Testis (tissue), 3 donors: ENCODE data around the gene TSHZ1. TPM values are rescaled to one million over a fixed set of nuclear protein-coding genes. Genes with fewer than 3 reads are reported as not detected.
"Not testable (repeated sequence)": the region's sequence is repeated elsewhere in the genome, so short reads cannot be mapped to it uniquely, and the experiment has no call there.

ENCODE experiments used
- DNase-seq: peaks from one replicate; pipeline ENCODE4 v3.0.0-alpha.2; 2019
- H3K27ac ChIP-seq, 2 donors: fragments of 200-600 bp; sonication (generic); one replicate each; pipeline ENCODE4 v1.5.1; 2019
- H3K27me3 ChIP-seq: fragments of 200-600 bp; sonication (generic); one replicate; pipeline ENCODE4 v1.5.1; 2019
- H3K36me3 ChIP-seq: fragments of 200-600 bp; sonication (generic); one replicate; pipeline ENCODE4 v1.5.1; 2017; ENCODE audit warnings: low read depth; ENCODE audit errors: missing control alignments
- H3K4me1 ChIP-seq: fragments of 200-600 bp; sonication (generic); one replicate; pipeline ENCODE4 v1.5.1; 2019
- H3K4me3 ChIP-seq, 2 donors: fragments of 200-600 bp; sonication (generic); one replicate each; pipeline ENCODE4 v1.5.1; 2017 to 2019
- H3K9me3 ChIP-seq: fragments of 200-600 bp; sonication (generic); one replicate; pipeline ENCODE4 v1.5.1; 2017
- POLR2A ChIP-seq: fragments of 450-650 bp; IDR thresholded peaks from one replicate; pipeline ENCODE4 v1.6.1; 2017; ENCODE audit warnings: antibody characterized with exemption, mild to moderate bottlenecking, moderate library complexity
- WGBS, 2 donors: methylation state at CpG; one replicate each; pipeline ENCODE4 v1.1.5; 2018; 5-methylcytosine and 5-hydroxymethylcytosine counted together
- intact Hi-C: fragments of 100-400 bp; cut with DNase I; formaldehyde crosslinking; loops from one replicate; pipeline ENCODE4 v1.15.1; 2023; ENCODE audit warnings: low total_unique reads
- polyA plus RNA-seq: library from polyadenylated mRNA; stranded (reverse); fragments of 350-450 nt; fragmentation: Illumina TruSeq; extraction: RNeasy Lipid Tissue Mini Kit (QIAGEN cat#74804); gene quantifications from one replicate; pipeline ENCODE4 v1.2.3, GENCODE V29; 2014; ENCODE audit warnings: low read depth, low replicate concordance; ENCODE audit not compliant: insufficient read depth
- total RNA-seq, 2 donors: library from RNA; depleted of rRNA; stranded (reverse); fragments of >200 nt; gene quantifications; one replicate each; pipeline ENCODE4 v1.2.3, GENCODE V29; 2016
- TF ChIP-seq, protein P1 (sequence below), 3 experiments: fragments of 450-650 bp in 2 of 3; fragments of 200-600 bp in 1 of 3; sonication (generic) in 1 of 3; IDR thresholded peaks; one replicate each; pipeline ENCODE4 v1.5.1; 2016 to 2019; ENCODE audit warnings: antibody characterized with exemption in 3 of 3, mild to moderate bottlenecking in 2 of 3, moderate library complexity in 1 of 3

Gene TSHZ1
- total and polyA plus RNA-seq, 3 donors from 2014 or later = 12.8 to 36.2 (median 18.4) TPM

DNA sequence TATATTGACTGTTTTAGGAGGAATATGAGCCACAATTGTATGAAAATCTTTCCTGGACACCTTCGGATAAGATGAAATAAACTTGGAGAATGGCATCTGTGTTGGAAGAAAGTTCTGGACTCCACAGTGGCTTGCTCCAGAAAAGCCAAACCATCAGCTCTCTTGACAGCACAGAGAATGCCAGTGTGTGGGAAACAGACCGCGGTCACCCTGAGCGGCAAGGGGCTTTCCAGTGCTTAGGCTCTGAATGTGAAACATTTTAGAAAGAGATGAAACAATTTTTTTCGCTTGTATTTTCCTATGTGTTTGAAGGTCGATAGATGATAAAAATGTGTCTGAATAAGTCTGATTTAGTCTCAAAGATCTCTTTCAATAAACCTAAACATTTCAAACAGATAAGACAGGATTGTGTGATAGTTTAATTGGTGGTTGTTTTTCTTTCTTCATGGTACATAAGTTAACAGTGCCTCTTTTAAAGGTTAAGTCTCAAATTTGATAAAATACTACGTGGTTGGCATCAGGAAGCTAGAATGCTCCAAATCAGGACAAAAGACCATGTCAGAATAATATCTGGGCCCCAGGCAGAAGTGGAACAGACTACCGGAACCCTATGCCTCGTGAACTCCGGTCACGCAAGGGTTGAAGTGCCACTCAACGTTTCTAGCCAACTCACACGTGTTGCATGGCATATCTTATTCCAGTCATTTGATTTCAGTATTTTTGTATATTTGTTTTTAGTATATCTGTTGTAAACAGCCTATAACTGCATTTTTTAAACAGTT is 30.6 kb upstream of the TSHZ1 start:
- TF ChIP-seq, protein P1, sequence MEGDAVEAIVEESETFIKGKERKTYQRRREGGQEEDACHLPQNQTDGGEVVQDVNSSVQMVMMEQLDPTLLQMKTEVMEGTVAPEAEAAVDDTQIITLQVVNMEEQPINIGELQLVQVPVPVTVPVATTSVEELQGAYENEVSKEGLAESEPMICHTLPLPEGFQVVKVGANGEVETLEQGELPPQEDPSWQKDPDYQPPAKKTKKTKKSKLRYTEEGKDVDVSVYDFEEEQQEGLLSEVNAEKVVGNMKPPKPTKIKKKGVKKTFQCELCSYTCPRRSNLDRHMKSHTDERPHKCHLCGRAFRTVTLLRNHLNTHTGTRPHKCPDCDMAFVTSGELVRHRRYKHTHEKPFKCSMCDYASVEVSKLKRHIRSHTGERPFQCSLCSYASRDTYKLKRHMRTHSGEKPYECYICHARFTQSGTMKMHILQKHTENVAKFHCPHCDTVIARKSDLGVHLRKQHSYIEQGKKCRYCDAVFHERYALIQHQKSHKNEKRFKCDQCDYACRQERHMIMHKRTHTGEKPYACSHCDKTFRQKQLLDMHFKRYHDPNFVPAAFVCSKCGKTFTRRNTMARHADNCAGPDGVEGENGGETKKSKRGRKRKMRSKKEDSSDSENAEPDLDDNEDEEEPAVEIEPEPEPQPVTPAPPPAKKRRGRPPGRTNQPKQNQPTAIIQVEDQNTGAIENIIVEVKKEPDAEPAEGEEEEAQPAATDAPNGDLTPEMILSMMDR (IDR thresholded peaks at IDR 0.05) = no peak
- TF ChIP-seq POLR2A = no peak
- no peaks in the 10 kb centered on the region for H3K36me3 ChIP-seq
- H3K9me3 ChIP-seq = no peaks in the 10 kb centered on the region
- H3K27ac ChIP-seq = no peak overlapping the region
- no peaks in the 10 kb centered on the region for H3K4me1 ChIP-seq
- DNase-seq = no peak
- no peaks in the 10 kb centered on the region for H3K27me3 ChIP-seq
- no peak overlapping the region for H3K4me3 ChIP-seq
- intact Hi-C loops = no loop called here
- WGBS, 2 donors = 83 to 85% methylated on average over 13 of the region's 13 CpGs

DNA sequence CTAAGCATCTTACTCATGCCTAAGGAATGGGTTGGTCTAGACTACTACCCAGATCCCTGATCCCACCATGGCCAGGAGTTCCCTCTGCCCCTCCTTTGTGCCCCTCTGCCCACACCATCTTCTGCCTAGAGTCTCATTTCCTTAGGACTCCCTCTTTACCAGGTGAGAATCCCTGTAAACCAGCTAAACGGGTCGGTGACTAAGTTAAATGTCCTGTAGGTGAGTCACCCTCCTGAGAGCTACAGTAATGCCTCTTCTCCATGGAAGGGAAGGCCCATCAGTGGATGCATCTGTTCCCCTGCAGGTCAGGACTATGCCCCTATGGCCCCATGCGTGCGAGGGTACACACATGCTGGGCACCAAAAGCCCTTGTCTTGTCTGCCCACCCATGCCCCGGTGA is 27.1 kb upstream of the TSHZ1 start:
- no peaks in the 10 kb centered on the region for H3K4me1 ChIP-seq
- no peak overlapping the region for H3K27ac ChIP-seq
- TF ChIP-seq, protein P1 (IDR thresholded peaks at IDR 0.05) = no peak
- TF ChIP-seq POLR2A = no peak
- no peaks in the 10 kb centered on the region for H3K27me3 ChIP-seq
- no peak overlapping the region for H3K4me3 ChIP-seq
- no peaks in the 10 kb centered on the region for H3K36me3 ChIP-seq
- intact Hi-C loops = no loop called here
- no peak for DNase-seq
- WGBS, 2 donors = 75 to 93% methylated on average over 5 of the region's 5 CpGs
- no peaks in the 10 kb centered on the region for H3K9me3 ChIP-seq

DNA sequence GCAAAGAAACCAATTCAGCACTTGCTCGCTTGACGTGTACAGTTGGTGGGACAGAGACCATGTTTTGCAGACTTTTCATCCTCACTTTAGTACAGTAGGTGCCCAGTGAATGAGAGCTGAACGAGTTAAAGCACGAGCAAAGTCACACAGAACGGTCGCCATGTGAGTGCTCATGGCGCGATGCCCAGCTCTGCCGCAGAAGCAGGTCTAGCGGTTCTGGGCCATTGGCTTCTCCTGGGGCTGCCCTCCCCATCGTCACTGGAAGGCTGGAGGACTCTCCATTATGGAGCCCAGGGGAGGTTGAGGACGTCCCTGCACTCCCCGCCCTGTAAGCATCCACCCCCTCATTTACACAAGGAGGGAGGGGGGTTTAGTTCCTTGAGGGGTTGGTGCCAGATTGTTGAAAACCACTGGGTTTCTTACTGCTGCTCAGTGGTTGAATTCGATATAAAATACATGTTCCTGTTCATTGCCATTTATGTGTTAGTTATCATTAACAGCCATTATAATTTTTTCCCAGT is 26.6 kb upstream of the TSHZ1 start:
- H3K4me1 ChIP-seq = no peaks in the 10 kb centered on the region
- H3K36me3 ChIP-seq = no peaks in the 10 kb centered on the region
- WGBS, 2 donors = 96 to 97% methylated on average over 14 of the region's 14 CpGs
- intact Hi-C loops = no loop called here
- no peak for DNase-seq
- TF ChIP-seq, protein P1 (IDR thresholded peaks at IDR 0.05) = no peak
- TF ChIP-seq POLR2A = no peak
- H3K4me3 ChIP-seq = no peak overlapping the region
- H3K9me3 ChIP-seq = no peaks in the 10 kb centered on the region
- H3K27me3 ChIP-seq = no peaks in the 10 kb centered on the region
- no peak overlapping the region for H3K27ac ChIP-seq

DNA sequence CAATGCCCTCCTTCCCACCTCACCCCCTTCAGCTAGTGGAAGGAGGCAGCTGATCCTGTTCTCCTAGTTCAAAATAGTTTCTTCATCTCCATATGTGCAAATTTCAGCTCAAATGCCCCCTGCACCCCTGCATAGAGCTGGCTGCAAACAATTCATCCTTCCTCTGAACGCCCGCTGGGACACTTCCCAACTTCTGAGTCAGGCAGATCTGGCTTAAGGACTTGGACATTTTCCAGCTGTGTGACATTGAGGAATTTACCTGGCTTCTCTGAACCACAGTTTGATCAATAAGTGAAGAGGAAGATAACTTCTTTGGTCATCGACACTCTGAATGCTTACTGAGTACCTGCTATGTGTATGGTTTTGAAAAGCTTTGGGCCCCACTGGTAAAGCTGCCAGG is 25.1 kb upstream of the TSHZ1 start:
- Histone ChIP-seq H3K27ac (no peak overlapping the region), H3K4me3 (no peak overlapping the region), H3K4me1 (no peaks in the 10 kb centered on the region), H3K27me3 (no peaks in the 10 kb centered on the region), H3K9me3 (no peaks in the 10 kb centered on the region), H3K36me3 (no peaks in the 10 kb centered on the region)
- 78 to 88% methylated on average over 3 of the region's 3 CpGs for whole genome bisulfite sequencing, 2 donors
- no peak for DNase-seq
- TF ChIP-seq, protein P1 (IDR thresholded peaks at IDR 0.05) = no peak
- TF ChIP-seq POLR2A = no peak
- intact Hi-C loops = no loop called here

DNA sequence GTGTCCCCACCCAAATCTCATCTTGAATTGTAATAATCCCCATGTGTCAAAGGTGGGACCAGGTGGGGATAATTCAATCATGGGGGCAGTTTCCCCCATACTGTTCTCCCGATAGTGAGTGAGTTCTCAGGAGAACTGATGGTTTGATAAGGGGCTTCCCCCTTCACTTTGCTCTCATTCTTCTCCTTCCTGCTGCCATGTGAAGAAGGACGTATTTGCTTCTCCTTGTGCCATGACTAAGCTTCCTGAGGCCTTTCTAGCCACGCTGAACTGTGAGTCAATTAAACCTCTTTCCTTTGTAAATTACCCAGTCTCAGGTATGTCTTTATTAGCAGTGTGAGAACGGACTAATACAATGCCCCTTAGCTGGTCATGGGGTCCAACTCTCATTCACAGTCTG is 22.9 kb upstream of the TSHZ1 start:
- H3K27me3 ChIP-seq, H3K36me3 ChIP-seq, H3K4me1 ChIP-seq, H3K27ac ChIP-seq, intact Hi-C loops, H3K4me3 ChIP-seq, DNase-seq, H3K9me3 ChIP-seq: not testable (repeated sequence)
- WGBS, 2 donors = 88 to 92% methylated on average over 4 of the region's 4 CpGs
